Cardiac fibroblast (primary cell): ENCODE results near the gene WDR45B.

Experiments used
- DNase-seq, 2 donors: peaks; one replicate each; pipeline versions ENCODE4 v3.0.0 to v3.0.0-alpha.2; 2010; ENCODE audit warnings: low read depth in 2 of 2
- H3K4me3 ChIP-seq, 2 donors: replicated peaks in 1 of 2; 1 replicate in 1 of 2; 2 replicates in 1 of 2; pipeline ENCODE4 v1.5.1; 2011; ENCODE audit warnings: low read depth in 2 of 2, low read length in 2 of 2, mild to moderate bottlenecking in 2 of 2, moderate library complexity in 1 of 2
- TF ChIP-seq, protein P1 (sequence below): IDR thresholded peaks from one replicate; pipeline ENCODE4 v1.5.1; 2011; ENCODE audit warnings: low read depth, mild to moderate bottlenecking, low read length, inconsistent platforms

WDR45B gene

DNA sequence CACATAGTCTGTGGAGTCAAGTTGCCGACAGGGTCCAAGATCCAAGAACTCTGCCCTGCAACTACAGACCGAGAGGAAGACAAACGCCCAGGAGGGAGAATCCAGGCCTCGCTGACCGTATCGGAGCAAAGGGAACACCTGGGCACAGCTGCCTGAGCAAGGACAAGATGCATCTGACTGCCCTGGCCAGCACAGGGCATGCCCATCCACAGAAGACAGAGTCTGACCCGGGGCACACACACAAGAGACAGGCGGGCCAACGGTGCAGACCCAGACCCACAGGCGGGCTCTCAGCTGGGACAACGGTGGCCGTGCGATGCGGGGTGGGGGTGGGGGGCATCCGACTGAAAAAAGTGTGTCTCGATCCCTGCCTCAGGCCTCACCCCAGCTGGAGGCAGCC, 44.0 kb upstream of the WDR45B start:
- DNase-seq: no peak
- TF ChIP-seq, protein P1, sequence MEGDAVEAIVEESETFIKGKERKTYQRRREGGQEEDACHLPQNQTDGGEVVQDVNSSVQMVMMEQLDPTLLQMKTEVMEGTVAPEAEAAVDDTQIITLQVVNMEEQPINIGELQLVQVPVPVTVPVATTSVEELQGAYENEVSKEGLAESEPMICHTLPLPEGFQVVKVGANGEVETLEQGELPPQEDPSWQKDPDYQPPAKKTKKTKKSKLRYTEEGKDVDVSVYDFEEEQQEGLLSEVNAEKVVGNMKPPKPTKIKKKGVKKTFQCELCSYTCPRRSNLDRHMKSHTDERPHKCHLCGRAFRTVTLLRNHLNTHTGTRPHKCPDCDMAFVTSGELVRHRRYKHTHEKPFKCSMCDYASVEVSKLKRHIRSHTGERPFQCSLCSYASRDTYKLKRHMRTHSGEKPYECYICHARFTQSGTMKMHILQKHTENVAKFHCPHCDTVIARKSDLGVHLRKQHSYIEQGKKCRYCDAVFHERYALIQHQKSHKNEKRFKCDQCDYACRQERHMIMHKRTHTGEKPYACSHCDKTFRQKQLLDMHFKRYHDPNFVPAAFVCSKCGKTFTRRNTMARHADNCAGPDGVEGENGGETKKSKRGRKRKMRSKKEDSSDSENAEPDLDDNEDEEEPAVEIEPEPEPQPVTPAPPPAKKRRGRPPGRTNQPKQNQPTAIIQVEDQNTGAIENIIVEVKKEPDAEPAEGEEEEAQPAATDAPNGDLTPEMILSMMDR: no peak
- H3K4me3 ChIP-seq: no peak overlapping the region

DNA sequence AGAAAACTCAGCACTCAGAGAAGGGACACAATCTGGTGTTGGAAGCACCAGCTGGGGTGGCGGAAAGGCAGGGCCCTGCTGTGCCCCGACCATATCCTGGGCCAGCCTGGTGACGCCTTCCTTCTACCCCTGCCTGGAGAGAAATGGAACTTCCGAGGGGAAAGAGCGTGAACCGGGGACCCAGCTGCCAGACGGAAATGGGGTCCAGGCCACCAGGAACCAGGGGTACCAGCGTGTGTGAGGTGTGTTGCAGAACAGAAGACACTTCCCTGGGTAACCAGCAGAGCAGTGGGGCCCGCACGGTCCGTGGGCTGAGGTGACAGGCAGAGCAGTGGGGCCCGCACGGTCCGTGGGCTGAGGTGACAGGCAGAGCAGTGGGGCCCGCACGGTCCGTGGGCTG, 43.5 kb upstream of the WDR45B start:
- no peak overlapping the region for H3K4me3 ChIP-seq
- DNase-seq: no peak
- TF ChIP-seq, protein P1: no peak

DNA sequence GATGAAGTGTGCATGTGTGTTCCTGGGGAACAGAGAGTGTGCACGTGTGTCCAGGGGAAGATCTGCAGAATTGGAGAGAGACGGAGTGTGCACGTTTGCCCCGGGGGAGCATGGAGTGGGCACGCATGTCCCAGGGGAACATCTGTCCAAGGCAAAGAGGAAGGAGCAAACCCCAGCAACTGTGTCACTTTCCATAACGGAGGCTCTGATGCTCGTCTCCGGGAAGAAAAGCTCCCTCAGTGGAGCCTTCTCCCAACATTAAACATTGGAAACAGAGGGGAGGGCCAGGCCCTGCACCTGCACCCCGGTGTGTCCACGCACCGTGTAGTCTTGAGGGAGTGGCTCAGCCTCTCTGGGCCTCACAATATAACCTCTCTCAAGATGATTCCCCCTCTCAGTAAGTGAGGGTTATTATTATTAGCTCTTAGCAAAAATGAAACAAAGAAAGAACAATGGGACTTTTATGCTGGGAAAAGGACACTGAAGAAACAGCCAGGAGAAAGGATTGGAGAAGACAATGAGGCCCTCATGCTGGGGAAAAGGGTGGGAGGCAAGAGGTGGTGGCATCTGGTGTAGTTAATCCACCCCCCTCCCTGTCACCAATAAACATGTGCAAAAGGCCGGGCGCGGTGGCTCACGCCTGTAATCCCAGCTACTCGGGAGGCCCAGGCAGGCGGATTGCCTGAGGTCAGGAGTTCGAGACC, 42.7 kb upstream of the WDR45B start:
- DNase-seq: no peak
- TF ChIP-seq, protein P1: no peak
- no peak overlapping the region for H3K4me3 ChIP-seq

GRCh38 chr17:82689077-82689476, 40.8 kb upstream of the WDR45B start:
- no peak for DNase-seq
- H3K4me3 ChIP-seq: no peak overlapping the region
- TF ChIP-seq, protein P1: no peak

- H3K4me3 ChIP-seq: no peak overlapping the region
Measured at GRCh38 chr17:82687871-82688270, 39.6 kb upstream of the WDR45B start.

GRCh38 chr17:82687375-82687861, 39.2 kb upstream of the WDR45B start:
- no peak overlapping the region for H3K4me3 ChIP-seq
- DNase-seq: no peak
- TF ChIP-seq, protein P1: no peak

More at GRCh38 chr17:82687871-82688270, 39.6 kb upstream of the WDR45B start:
- TF ChIP-seq, protein P1: no peak
- no peak for DNase-seq
